ENCODE results near the gene CORO1A. TPM values are rescaled to one million over a fixed set of nuclear protein-coding genes. Genes with fewer than 3 reads are reported as not detected.
"Not testable (repeated sequence)": the region's sequence is repeated elsewhere in the genome, so short reads cannot be mapped to it uniquely, and the experiment has no call there.

CORO1A gene
- total and polyA plus RNA-seq, 8 donors: 16.0 to 172 (median 20.3) TPM

GRCh38 chr16:30199608-30200343, 16.4 kb downstream of the CORO1A start:
- H3K9me3 ChIP-seq; H3K4me1 ChIP-seq; DNase-seq; H3K36me3 ChIP-seq; intact Hi-C loops (cut with DNase I); H3K27ac ChIP-seq; H3K27me3 ChIP-seq; H3K4me3 ChIP-seq: not testable (repeated sequence)
- ATAC-seq: peak; percentile 76

DNA sequence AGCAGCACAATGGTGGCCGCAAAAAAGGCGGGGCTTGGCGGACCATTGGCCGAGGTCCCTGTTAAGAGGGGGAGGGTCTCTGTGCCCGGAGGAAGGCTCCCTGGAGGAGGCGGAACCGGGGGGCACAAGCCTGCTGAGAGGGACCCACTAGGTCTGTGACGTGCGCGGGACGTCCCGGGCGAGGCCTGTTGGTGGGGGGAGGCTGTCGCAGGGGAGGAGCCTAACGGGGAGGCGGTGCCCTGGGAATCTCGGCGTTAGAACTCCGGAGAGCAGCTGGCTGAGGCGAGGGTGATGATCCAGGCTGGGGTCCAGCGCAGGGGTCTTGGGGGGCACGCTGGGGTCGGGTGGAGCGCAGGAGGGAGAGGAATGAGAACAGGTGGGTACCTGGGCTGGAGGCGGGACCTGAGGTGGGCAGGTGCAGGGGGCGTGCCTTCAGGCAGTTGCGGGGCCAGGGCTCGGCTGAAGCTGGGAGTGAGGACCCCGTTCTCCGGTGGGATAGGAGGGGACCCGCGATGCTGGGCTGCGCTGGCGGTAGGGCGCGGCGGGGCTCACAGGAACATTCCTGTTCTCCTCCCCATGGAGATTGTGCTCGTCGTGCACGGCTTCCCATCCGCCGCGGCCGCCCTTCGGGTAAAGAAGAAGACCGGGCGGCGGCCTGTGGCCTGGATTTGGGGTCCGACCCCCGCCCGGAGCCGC, 22.3 kb downstream of the CORO1A start:
- H3K9me3 ChIP-seq; H3K36me3 ChIP-seq; intact Hi-C loops (cut with DNase I); H3K27ac ChIP-seq; H3K4me1 ChIP-seq; H3K27me3 ChIP-seq: not testable (repeated sequence)
- H3K4me3 ChIP-seq: peak overlapping the region; percentile 39 to 46
- peak; percentile 70 for ATAC-seq
- DNase-seq: peak in 2 of 4 donors; percentile 32 to 74

DNA sequence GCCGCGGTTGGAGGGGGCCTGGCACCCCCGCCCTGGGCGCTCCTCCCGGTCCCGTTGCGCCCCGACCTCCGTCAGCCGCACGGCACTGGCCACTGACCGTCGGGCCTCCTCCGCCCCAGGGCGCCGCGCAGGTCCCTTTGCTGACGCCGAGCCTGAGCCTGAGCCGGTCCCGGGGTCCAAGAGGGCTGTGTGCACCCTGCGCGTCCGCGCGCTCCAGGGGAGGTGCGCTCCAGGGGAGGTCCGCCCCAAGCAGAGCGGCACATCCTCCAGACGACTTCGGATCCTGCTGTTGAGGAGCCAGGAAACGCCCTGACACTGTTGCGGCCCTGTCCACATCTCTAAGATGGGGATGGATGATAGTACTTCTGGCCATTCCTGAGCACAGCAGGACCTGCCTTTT, 22.9 kb downstream of the CORO1A start:
- intact Hi-C loops (cut with DNase I); DNase-seq; H3K27me3 ChIP-seq; H3K27ac ChIP-seq; H3K9me3 ChIP-seq; H3K36me3 ChIP-seq; H3K4me1 ChIP-seq: not testable (repeated sequence)
- peak; percentile 44 for ATAC-seq
- H3K4me3 ChIP-seq: peak overlapping the region; percentile 39 to 46

DNA sequence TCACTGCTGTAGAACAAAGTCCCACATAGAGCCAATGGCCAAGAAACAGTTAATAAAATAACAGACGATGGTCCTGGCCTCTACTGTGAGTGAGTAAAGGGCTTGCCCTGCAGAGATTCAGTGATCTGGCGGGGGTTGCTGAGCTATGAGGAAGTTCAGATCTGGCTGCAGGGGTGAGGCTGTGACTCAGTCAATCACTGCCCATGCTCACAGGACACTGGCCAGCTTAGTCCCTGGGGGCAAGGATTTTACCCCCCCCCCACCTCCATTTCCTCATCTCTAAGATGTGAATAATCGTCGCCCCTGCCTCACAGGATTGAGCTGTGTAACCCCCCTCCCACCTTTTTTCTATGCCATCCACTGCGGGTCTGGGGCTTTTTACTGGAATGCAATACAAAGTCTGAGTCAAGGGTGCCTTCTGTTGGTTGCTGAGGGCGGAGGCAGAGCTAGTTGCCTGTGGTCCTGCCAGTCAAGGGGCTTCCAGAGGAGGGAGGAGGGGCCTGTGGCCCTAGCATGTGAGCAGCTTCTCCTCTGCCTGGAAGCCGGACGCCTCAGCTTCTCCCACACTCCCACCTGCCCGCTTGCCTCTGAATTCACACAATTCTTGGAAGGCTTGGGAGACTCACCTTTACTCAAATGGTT, 23.8 kb downstream of the CORO1A start:
- H3K4me1 ChIP-seq; H3K36me3 ChIP-seq; H3K4me3 ChIP-seq; intact Hi-C loops (cut with DNase I); H3K27ac ChIP-seq; H3K9me3 ChIP-seq; H3K27me3 ChIP-seq: not testable (repeated sequence)
- DNase-seq: peak in 1 of 4 donors; percentile 32
- ATAC-seq: peak; percentile 68

- H3K27me3 ChIP-seq; H3K9me3 ChIP-seq; H3K4me1 ChIP-seq; H3K27ac ChIP-seq; H3K36me3 ChIP-seq; H3K4me3 ChIP-seq; intact Hi-C loops (cut with DNase I): not testable (repeated sequence)
- DNase-seq (peak in 1 of 4 donors; percentile 46), ATAC-seq (peak; percentile 54)
Measured at GRCh38 chr16:30209032-30209431, 25.6 kb downstream of the CORO1A start.

DNA sequence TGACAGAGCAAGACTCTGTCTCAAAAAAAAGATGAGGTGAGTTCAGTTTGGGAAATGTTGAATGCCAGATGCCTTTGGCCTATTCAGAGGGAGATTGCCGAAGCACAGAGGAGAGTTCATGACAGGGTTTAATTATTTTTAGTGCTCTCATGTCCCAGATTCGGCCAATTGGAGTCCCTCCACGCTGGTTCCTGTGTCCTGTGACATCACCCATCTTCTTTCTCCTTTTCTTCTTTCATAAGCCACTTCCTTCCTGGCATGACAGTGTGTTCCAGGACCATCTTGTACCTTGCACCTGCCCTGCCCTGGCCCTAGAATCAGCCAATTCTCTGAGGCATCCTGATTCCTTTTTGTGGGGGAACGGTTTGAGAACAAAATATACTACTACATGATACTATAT, 28.0 kb downstream of the CORO1A start:
- ATAC-seq; intact Hi-C loops (cut with DNase I): not testable (repeated sequence)

DNA sequence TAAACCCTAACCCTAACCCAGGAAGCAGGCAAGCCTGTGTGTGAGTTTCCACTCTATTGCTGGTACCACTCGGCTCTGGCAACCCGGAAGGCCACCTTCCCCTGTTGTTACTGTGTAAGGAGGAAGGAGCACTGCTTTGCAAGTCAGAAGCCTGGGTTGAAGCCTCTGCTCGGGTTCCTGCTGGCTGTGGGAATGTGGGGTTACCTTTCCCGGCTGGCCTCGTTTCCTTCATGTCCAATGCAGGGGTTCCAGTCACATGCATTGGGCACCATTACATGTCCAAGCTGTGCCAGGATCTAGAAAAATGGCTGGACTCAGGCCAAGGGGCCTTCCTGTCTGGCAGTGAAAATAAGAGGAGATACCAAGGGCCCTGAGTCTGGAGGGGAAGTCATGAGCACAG, 33.7 kb downstream of the CORO1A start:
- H3K4me3 ChIP-seq; H3K27ac ChIP-seq; H3K36me3 ChIP-seq; ATAC-seq; H3K4me1 ChIP-seq; H3K9me3 ChIP-seq; intact Hi-C loops (cut with DNase I); H3K27me3 ChIP-seq: not testable (repeated sequence)
- peak in 1 of 4 donors; percentile 8 for DNase-seq

More for the DNA sequence above, 28.0 kb downstream of the CORO1A start:
- not testable (repeated sequence) for H3K36me3 ChIP-seq, H3K27ac ChIP-seq, H3K9me3 ChIP-seq, H3K27me3 ChIP-seq, H3K4me3 ChIP-seq, H3K4me1 ChIP-seq, DNase-seq

Other genes starting within 250 kb of the CORO1A start
- 100 to 1,000 TPM; 122 to 154 TPM for gene TMEM219, start 221.5 kb upstream of the CORO1A start, total RNA-seq
- gene TMEM219, start 221.5 kb upstream of the CORO1A start, polyA plus RNA-seq (ENCODE audit: insufficient read length in 6 of 6): 100 to 1,000 TPM; 103 to 128 (median 114) TPM
- 10 to 100 TPM; 61.4 to 64.5 TPM for gene TAOK2, start 209.7 kb upstream of the CORO1A start, total RNA-seq
- gene TAOK2, start 209.7 kb upstream of the CORO1A start, polyA plus RNA-seq (ENCODE audit: insufficient read length in 6 of 6): 10 to 100 TPM; 47.5 to 71.4 (median 55.0) TPM
- 10 to 100 TPM; 14.4 to 17.4 TPM for gene HIRIP3, start 188.0 kb upstream of the CORO1A start, total RNA-seq
- gene HIRIP3, start 188.0 kb upstream of the CORO1A start, polyA plus RNA-seq (ENCODE audit: insufficient read length in 6 of 6): 10 to 100 TPM; 17.8 to 20.7 (median 18.3) TPM
- 10 to 100 TPM; 55.5 to 59.6 TPM for gene INO80E, start 187.4 kb upstream of the CORO1A start, total RNA-seq
- 10 to 100 TPM; 42.1 to 59.3 (median 47.5) TPM for gene INO80E, start 187.4 kb upstream of the CORO1A start, polyA plus RNA-seq (ENCODE audit: insufficient read length in 6 of 6)
- 1 to 10 TPM; 2.5 to 2.7 TPM for gene DOC2A, start 172.6 kb upstream of the CORO1A start, total RNA-seq
- gene DOC2A, start 172.6 kb upstream of the CORO1A start, polyA plus RNA-seq (ENCODE audit: insufficient read length in 6 of 6): 1 to 10 TPM in 5 of 6 donors, under 1 TPM in 1; 0.77 to 5.1 (median 3.2) TPM
- gene C16orf92, start 160.4 kb upstream of the CORO1A start, total RNA-seq: not detected
- gene C16orf92, start 160.4 kb upstream of the CORO1A start, polyA plus RNA-seq (ENCODE audit: insufficient read length in 6 of 6): not detected
- gene TLCD3B, start 152.3 kb upstream of the CORO1A start, total RNA-seq: under 1 TPM in 1 of 2 donors, not detected in 1; 0.29 TPM
- 1 to 10 TPM in 3 of 6 donors, under 1 TPM in 3; 0.28 to 1.4 (median 0.96) TPM for gene TLCD3B, start 152.3 kb upstream of the CORO1A start, polyA plus RNA-seq (ENCODE audit: insufficient read length in 6 of 6)
- gene ALDOA, start 117.8 kb upstream of the CORO1A start, total RNA-seq: 1,000 to 10,000 TPM in 1 of 2 donors, 100 to 1,000 TPM in 1; 710 to 1,105 TPM
- 100 to 1,000 TPM; 299 to 424 (median 350) TPM for gene ALDOA, start 117.8 kb upstream of the CORO1A start, polyA plus RNA-seq (ENCODE audit: insufficient read length in 6 of 6)
- gene PPP4C, start 107.6 kb upstream of the CORO1A start, total RNA-seq: 10 to 100 TPM; 82.5 to 89.8 TPM
- gene PPP4C, start 107.6 kb upstream of the CORO1A start, polyA plus RNA-seq (ENCODE audit: insufficient read length in 6 of 6): 10 to 100 TPM; 62.0 to 80.8 (median 74.1) TPM
- 1 to 10 TPM; 1.6 TPM for gene TBX6, start 91.7 kb upstream of the CORO1A start, total RNA-seq
- 1 to 10 TPM in 5 of 6 donors, under 1 TPM in 1; 0.79 to 1.9 (median 1.8) TPM for gene TBX6, start 91.7 kb upstream of the CORO1A start, polyA plus RNA-seq (ENCODE audit: insufficient read length in 6 of 6)
- 10 to 100 TPM; 57.5 to 79.5 TPM for gene YPEL3, start 87.4 kb upstream of the CORO1A start, total RNA-seq
- 10 to 100 TPM; 48.8 to 69.3 (median 53.6) TPM for gene YPEL3, start 87.4 kb upstream of the CORO1A start, polyA plus RNA-seq (ENCODE audit: insufficient read length in 6 of 6)
- 1 to 10 TPM; 5.6 to 9.0 TPM for gene GDPD3, start 70.1 kb upstream of the CORO1A start, total RNA-seq
- 10 to 100 TPM; 11.8 to 20.3 (median 18.2) TPM for gene GDPD3, start 70.1 kb upstream of the CORO1A start, polyA plus RNA-seq (ENCODE audit: insufficient read length in 6 of 6)
- 10 to 100 TPM; 70.1 to 95.1 TPM for gene MAPK3, start 60.4 kb upstream of the CORO1A start, total RNA-seq
- gene MAPK3, start 60.4 kb upstream of the CORO1A start, polyA plus RNA-seq (ENCODE audit: insufficient read length in 6 of 6): 100 to 1,000 TPM in 5 of 6 donors, 10 to 100 TPM in 1; 99.0 to 114 (median 106) TPM
- 100 to 1,000 TPM in 1 of 2 donors, 10 to 100 TPM in 1; 59.3 to 101 TPM for gene BOLA2B, start 10.1 kb downstream of the CORO1A start, total RNA-seq
- 10 to 100 TPM; 12.0 to 30.4 (median 22.3) TPM for gene BOLA2B, start 10.1 kb downstream of the CORO1A start, polyA plus RNA-seq (ENCODE audit: insufficient read length in 6 of 6)
- 10 to 100 TPM; 21.5 to 25.5 TPM for gene SLX1A, start 10.3 kb downstream of the CORO1A start, total RNA-seq
- gene SLX1A, start 10.3 kb downstream of the CORO1A start, polyA plus RNA-seq (ENCODE audit: insufficient read length in 6 of 6): 10 to 100 TPM; 20.6 to 31.0 (median 23.1) TPM
- gene SULT1A3, start 15.7 kb downstream of the CORO1A start, total RNA-seq: 10 to 100 TPM; 19.7 to 29.3 TPM
- gene SULT1A3, start 15.7 kb downstream of the CORO1A start, polyA plus RNA-seq (ENCODE audit: insufficient read length in 6 of 6): 10 to 100 TPM in 4 of 6 donors, 1 to 10 TPM in 2; 6.4 to 13.7 (median 11.4) TPM
- gene NPIPB13, start 64.9 kb downstream of the CORO1A start, total RNA-seq: 10 to 100 TPM; 13.6 to 27.0 TPM
- 10 to 100 TPM; 11.0 to 32.6 (median 28.8) TPM for gene NPIPB13, start 64.9 kb downstream of the CORO1A start, polyA plus RNA-seq (ENCODE audit: insufficient read length in 6 of 6)
- 10 to 100 TPM; 53.2 to 57.6 TPM for gene CD2BP2, start 171.7 kb downstream of the CORO1A start, total RNA-seq
- 10 to 100 TPM; 42.9 to 59.1 (median 51.3) TPM for gene CD2BP2, start 171.7 kb downstream of the CORO1A start, polyA plus RNA-seq (ENCODE audit: insufficient read length in 6 of 6)
- gene TBC1D10B, start 186.9 kb downstream of the CORO1A start, total RNA-seq: 10 to 100 TPM; 32.7 to 43.7 TPM
- 10 to 100 TPM; 29.5 to 39.3 (median 34.4) TPM for gene TBC1D10B, start 186.9 kb downstream of the CORO1A start, polyA plus RNA-seq (ENCODE audit: insufficient read length in 6 of 6)
- gene MYL11, start 191.2 kb downstream of the CORO1A start, total RNA-seq: 1 to 10 TPM in 1 of 2 donors, not detected in 1; 1.6 TPM
- under 1 TPM in 4 of 6 donors, not detected in 2; 0.27 to 0.87 (median 0.62) TPM for gene MYL11, start 191.2 kb downstream of the CORO1A start, polyA plus RNA-seq (ENCODE audit: insufficient read length in 6 of 6)
- gene SEPTIN1, start 199.0 kb downstream of the CORO1A start, total RNA-seq: 1 to 10 TPM; 2.9 to 6.3 TPM
- 1 to 10 TPM; 2.5 to 3.6 (median 3.1) TPM for gene SEPTIN1, start 199.0 kb downstream of the CORO1A start, polyA plus RNA-seq (ENCODE audit: insufficient read length in 6 of 6)
- 1 to 10 TPM; 7.0 TPM for gene ZNF48, start 211.8 kb downstream of the CORO1A start, total RNA-seq
- 10 to 100 TPM in 2 of 6 donors, 1 to 10 TPM in 4; 6.8 to 11.7 (median 9.0) TPM for gene ZNF48, start 211.8 kb downstream of the CORO1A start, polyA plus RNA-seq (ENCODE audit: insufficient read length in 6 of 6)
- 1 to 10 TPM; 6.0 to 8.5 TPM for gene ZNF771, start 224.0 kb downstream of the CORO1A start, total RNA-seq
- 1 to 10 TPM; 4.0 to 6.4 (median 5.5) TPM for gene ZNF771, start 224.0 kb downstream of the CORO1A start, polyA plus RNA-seq (ENCODE audit: insufficient read length in 6 of 6)
- gene DCTPP1, start 246.4 kb downstream of the CORO1A start, total RNA-seq: 10 to 100 TPM; 26.2 to 37.4 TPM
- 10 to 100 TPM; 35.5 to 49.3 (median 38.0) TPM for gene DCTPP1, start 246.4 kb downstream of the CORO1A start, polyA plus RNA-seq (ENCODE audit: insufficient read length in 6 of 6)

Data from left lung (tissue), 10 donors.